SK-N-SH (cell line): Measurements from ENCODE around the gene HSPA1L.
"Not testable (repeated sequence)": the region's sequence is repeated elsewhere in the genome, so short reads cannot be mapped to it uniquely, and the experiment has no call there.

Experiments used
- CTCF ChIP-seq: fragments of 200-600 bp; sonication (generic); IDR thresholded peaks from 2 replicates; pipeline ENCODE4 v1.6.1; 2017; ENCODE audit warnings: antibody characterized with exemption, mild to moderate bottlenecking, moderate library complexity
- EP300 ChIP-seq, 2 experiments: IDR thresholded peaks; 2 replicates each; pipeline versions ENCODE4 v1.4.0 to v1.6.1; 2012; ENCODE audit warnings: borderline replicate concordance in 1 of 2, low read depth in 1 of 2, low read length in 1 of 2
- GABPA ChIP-seq: IDR thresholded peaks from 2 replicates; pipeline ENCODE4 v1.4.0; 2012; ENCODE audit warnings: low read depth, mild to moderate bottlenecking
- JUND ChIP-seq: IDR thresholded peaks from 2 replicates; pipeline ENCODE4 v1.4.0; 2012
- PBX3 ChIP-seq: IDR thresholded peaks from 2 replicates; pipeline ENCODE4; 2012
- SIN3A ChIP-seq: IDR thresholded peaks from 2 replicates; pipeline ENCODE4 v1.6.1; 2012; ENCODE audit warnings: low read depth, mild to moderate bottlenecking, low read length, moderate library complexity, borderline replicate concordance
- TAF1 ChIP-seq: IDR thresholded peaks from 2 replicates; pipeline ENCODE4 v1.6.1; 2012; ENCODE audit warnings: low read depth, mild to moderate bottlenecking, low read length, moderate library complexity, borderline replicate concordance
- USF2 ChIP-seq: fragments of 150-350 bp; IDR thresholded peaks from 2 replicates; pipeline ENCODE4 v1.6.1; 2017; ENCODE audit warnings: antibody characterized with exemption, low read length, low read depth, borderline replicate concordance
- TF ChIP-seq, protein P1 (sequence below): IDR thresholded peaks from 2 replicates; pipeline ENCODE4 v1.4.0; 2012; ENCODE audit warnings: low read depth

GRCh38 chr6:31823592-31824196 is 8.6 kb upstream of the HSPA1L start:
- TF ChIP-seq CTCF; GABPA; TAF1; USF2; JUND; SIN3A; EP300 (IDR thresholded peaks at IDR 0.05; ENCODE audit: borderline replicate concordance in 1 of 2, low read depth in 1 of 2, low read length in 1 of 2); PBX3: not testable (repeated sequence)
- TF ChIP-seq, protein P1, sequence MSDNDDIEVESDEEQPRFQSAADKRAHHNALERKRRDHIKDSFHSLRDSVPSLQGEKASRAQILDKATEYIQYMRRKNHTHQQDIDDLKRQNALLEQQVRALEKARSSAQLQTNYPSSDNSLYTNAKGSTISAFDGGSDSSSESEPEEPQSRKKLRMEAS: not testable (repeated sequence)
